ENCODE results near the gene WHRN.

The WHRN gene

GRCh38 chr9:114513959-114514267 is 8.6 kb upstream of the WHRN start:
- DNase-seq (ENCODE audit: low read depth in 2 of 2), result no peak

- DNase-seq (ENCODE audit: low read depth in 2 of 2), result no peak
These were observed 8.0 kb upstream of the WHRN start for GRCh38 chr9:114513055-114513958.

- DNase-seq (ENCODE audit: low read depth in 2 of 2), result no peak
These were observed 7.0 kb upstream of the WHRN start for GRCh38 chr9:114511978-114512874.

GRCh38 chr9:114507726-114508125 is 2.5 kb upstream of the WHRN start:
- no peak for DNase-seq (ENCODE audit: low read depth in 2 of 2)

- DNase-seq (ENCODE audit: low read depth in 2 of 2), result no peak
These were observed 763 bp upstream of the WHRN start for GRCh38 chr9:114506082-114506390.

GRCh38 chr9:114504341-114505186 is 709 bp downstream of the WHRN start:
- no peak for DNase-seq (ENCODE audit: low read depth in 2 of 2)

GRCh38 chr9:114503522-114504340 is 1.5 kb downstream of the WHRN start:
- DNase-seq (ENCODE audit: low read depth in 2 of 2), result no peak

GRCh38 chr9:114503009-114503408 is 2.3 kb downstream of the WHRN start:
- no peak for DNase-seq (ENCODE audit: low read depth in 2 of 2)

- DNase-seq (ENCODE audit: low read depth in 2 of 2), result no peak
These were observed 3.2 kb downstream of the WHRN start for GRCh38 chr9:114501796-114502682.

- no peak for DNase-seq (ENCODE audit: low read depth in 2 of 2)
These were observed 4.5 kb downstream of the WHRN start for GRCh38 chr9:114500697-114501292.

GRCh38 chr9:114499941-114500696 is 5.2 kb downstream of the WHRN start:
- no peak for DNase-seq (ENCODE audit: low read depth in 2 of 2)

- DNase-seq (ENCODE audit: low read depth in 2 of 2), result no peak
These were observed 5.7 kb downstream of the WHRN start for GRCh38 chr9:114499528-114499927.

- no peak for DNase-seq (ENCODE audit: low read depth in 2 of 2)
These were observed 7.4 kb downstream of the WHRN start for GRCh38 chr9:114497727-114498382.

- no peak for DNase-seq (ENCODE audit: low read depth in 2 of 2)
These were observed 8.0 kb downstream of the WHRN start for GRCh38 chr9:114497236-114497635.

GRCh38 chr9:114496011-114496410 is 9.3 kb downstream of the WHRN start:
- no peak for DNase-seq (ENCODE audit: low read depth in 2 of 2)

- no peak for DNase-seq (ENCODE audit: low read depth in 2 of 2)
These were observed 10.3 kb downstream of the WHRN start for GRCh38 chr9:114494776-114495569.

- DNase-seq (ENCODE audit: low read depth in 2 of 2), result no peak
These were observed 11.6 kb downstream of the WHRN start for GRCh38 chr9:114493521-114494184.

Measured in stimulated activated CD8-positive, alpha-beta memory T cell treated with anti-CD3 and anti-CD28 coated beads, Interleukin-2, amount 100 ng/mL, for 1 hour (primary cell).